ENCODE measurements around the gene BCL11B. TPM values are rescaled to one million over a fixed set of nuclear protein-coding genes. Genes with fewer than 3 reads are reported as not detected.

The BCL11B gene
- total RNA-seq, 1 donor, result not detected

GRCh38 chr14:99263564-99264330 lies 8.2 kb downstream of the BCL11B start:
- TF ChIP-seq, protein P1, sequence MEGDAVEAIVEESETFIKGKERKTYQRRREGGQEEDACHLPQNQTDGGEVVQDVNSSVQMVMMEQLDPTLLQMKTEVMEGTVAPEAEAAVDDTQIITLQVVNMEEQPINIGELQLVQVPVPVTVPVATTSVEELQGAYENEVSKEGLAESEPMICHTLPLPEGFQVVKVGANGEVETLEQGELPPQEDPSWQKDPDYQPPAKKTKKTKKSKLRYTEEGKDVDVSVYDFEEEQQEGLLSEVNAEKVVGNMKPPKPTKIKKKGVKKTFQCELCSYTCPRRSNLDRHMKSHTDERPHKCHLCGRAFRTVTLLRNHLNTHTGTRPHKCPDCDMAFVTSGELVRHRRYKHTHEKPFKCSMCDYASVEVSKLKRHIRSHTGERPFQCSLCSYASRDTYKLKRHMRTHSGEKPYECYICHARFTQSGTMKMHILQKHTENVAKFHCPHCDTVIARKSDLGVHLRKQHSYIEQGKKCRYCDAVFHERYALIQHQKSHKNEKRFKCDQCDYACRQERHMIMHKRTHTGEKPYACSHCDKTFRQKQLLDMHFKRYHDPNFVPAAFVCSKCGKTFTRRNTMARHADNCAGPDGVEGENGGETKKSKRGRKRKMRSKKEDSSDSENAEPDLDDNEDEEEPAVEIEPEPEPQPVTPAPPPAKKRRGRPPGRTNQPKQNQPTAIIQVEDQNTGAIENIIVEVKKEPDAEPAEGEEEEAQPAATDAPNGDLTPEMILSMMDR (IDR thresholded peaks at IDR 0.05; ENCODE audit: insufficient read depth, low read depth, low read length), result no peak
- no peak for DNase-seq (ENCODE audit: low read depth)
- H3K4me3 ChIP-seq (ENCODE audit: low read depth, low read length), result no peak overlapping the region

DNA sequence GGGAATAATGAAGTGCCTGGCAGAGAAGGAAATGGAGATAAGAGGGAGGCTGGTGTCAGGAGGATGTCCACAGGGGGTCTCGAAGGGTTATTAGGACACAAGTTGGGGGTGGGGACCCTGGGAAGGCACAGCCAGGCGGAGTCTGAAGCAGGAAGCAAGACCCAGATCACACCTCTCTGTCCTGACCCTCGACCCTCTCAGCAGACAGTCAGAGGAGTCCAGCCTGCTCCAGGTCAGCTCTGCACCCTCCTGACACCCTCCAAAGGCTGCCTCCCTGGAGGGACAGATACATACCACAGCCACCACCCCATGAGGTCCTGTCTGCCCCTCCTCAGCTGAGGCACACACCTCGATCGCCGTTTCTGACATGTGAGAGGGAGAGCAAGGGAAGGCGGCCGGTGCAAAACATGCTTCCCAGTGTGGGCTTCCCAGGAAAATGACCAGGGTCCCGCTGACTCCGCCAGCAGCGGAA lies 9.0 kb downstream of the BCL11B start:
- H3K4me3 ChIP-seq (ENCODE audit: low read depth, low read length), result no peak overlapping the region
- TF ChIP-seq, protein P1 (IDR thresholded peaks at IDR 0.05; ENCODE audit: insufficient read depth, low read depth, low read length), result no peak
- no peak for DNase-seq (ENCODE audit: low read depth)

GRCh38 chr14:99261912-99262787 lies 9.8 kb downstream of the BCL11B start:
- no peak overlapping the region for H3K4me3 ChIP-seq (ENCODE audit: low read depth, low read length)
- TF ChIP-seq, protein P1 (IDR thresholded peaks at IDR 0.05; ENCODE audit: insufficient read depth, low read depth, low read length), result no peak
- no peak for DNase-seq (ENCODE audit: low read depth)

DNA sequence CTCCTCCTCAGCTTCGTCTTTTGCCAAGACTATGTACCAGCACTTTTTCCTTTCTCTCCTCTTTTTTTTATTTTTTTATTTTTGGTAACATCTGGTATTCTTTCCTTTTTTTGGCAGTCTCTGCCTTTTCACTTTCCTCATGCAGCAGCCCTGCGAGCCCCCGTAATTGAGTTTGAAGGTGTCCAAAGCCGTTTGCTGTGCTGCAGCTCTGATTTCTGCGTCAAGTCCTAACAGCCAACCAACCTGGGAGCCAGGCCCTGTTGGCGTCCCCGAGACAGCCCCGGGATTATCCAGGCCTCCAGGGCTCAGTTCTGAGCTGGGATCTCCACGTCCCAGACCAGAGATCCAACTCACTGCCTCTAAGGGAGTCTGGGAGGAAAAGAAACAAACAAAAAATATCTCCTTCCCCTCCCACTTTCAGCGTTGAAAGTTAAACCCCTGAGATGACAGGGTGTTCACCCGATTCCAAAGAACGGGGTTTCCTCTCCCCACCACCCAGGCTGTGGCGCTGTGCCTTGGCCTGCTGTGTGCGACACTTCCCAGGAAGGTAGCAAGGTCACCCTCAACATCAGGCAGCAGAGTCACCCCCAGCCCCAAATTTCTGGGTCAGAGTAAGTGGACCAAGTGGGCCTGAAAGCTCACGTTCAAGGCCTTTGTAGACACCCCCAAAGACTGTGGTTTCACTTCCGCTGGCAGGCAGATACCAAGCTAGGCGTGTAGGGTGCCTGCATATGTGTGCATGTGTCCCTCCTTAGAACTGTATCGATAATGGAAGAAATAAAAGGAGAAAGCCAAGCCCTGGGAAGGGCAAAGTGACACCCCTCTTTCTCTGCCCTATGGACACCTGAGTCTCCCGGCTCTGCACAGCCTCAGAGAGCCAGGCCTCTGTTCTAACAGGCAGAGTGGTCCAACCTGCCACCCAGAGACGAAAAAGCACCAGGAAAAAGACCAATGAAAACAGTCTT lies 11.1 kb downstream of the BCL11B start:
- no peak overlapping the region for H3K4me3 ChIP-seq (ENCODE audit: low read depth, low read length)
- DNase-seq (ENCODE audit: low read depth), result no peak
- TF ChIP-seq, protein P1 (IDR thresholded peaks at IDR 0.05; ENCODE audit: insufficient read depth, low read depth, low read length), result no peak

DNA sequence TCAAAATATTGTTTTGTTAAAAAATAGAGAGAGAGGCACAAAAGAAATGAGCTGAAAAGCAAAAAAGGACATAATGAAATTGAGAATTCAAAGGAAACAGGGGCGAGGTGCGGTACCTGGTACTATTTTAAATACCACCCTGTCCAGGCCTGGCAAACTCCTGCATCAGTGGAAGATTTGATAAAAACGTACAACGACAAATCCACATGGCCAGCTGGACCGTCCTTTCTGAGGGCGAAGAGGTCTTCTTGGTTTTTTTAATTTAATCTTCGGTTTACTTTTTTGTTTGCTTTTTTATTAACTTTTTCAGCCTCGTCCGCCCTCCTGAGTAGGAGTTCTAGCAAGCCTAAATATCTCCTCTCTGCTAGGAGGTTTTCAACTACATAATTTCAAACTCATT lies 11.9 kb downstream of the BCL11B start:
- DNase-seq (ENCODE audit: low read depth), result no peak
- TF ChIP-seq, protein P1 (IDR thresholded peaks at IDR 0.05; ENCODE audit: insufficient read depth, low read depth, low read length), result no peak

More for the DNA sequence above, 11.9 kb downstream of the BCL11B start:
- no peak overlapping the region for H3K4me3 ChIP-seq (ENCODE audit: low read depth, low read length)
